ENCODE data around the gene CNST.
"Not testable (repeated sequence)": the region's sequence is repeated elsewhere in the genome, so short reads cannot be mapped to it uniquely, and the experiment has no call there.

Gene CNST

GRCh38 chr1:246559310-246559709, 6.9 kb upstream of the CNST start:
- no peak for DNase-seq

GRCh38 chr1:246560833-246561232, 5.4 kb upstream of the CNST start:
- not testable (repeated sequence) for DNase-seq

GRCh38 chr1:246564839-246565750, 1.2 kb upstream of the CNST start:
- DNase-seq = no peak

- no peak for DNase-seq
These were observed 517 bp upstream of the CNST start for GRCh38 chr1:246565751-246566127.

- peak in 2 of 4 experiments; percentile 29 to 37 for DNase-seq
These were observed 773 bp downstream of the CNST start for GRCh38 chr1:246566813-246567645.

- no peak for DNase-seq
These were observed 1.5 kb downstream of the CNST start for GRCh38 chr1:246567646-246568235.

- DNase-seq = no peak
These were observed 3.3 kb downstream of the CNST start for GRCh38 chr1:246569248-246570238.

GRCh38 chr1:246571309-246571708, 5.1 kb downstream of the CNST start:
- DNase-seq = not testable (repeated sequence)

GRCh38 chr1:246571953-246572352, 5.7 kb downstream of the CNST start:
- no peak for DNase-seq

GRCh38 chr1:246572785-246573184, 6.5 kb downstream of the CNST start:
- DNase-seq = no peak

- no peak for DNase-seq
These were observed 7.2 kb downstream of the CNST start for GRCh38 chr1:246573491-246573890.

- no peak for DNase-seq
These were observed 10.4 kb downstream of the CNST start for GRCh38 chr1:246576709-246577032.

- no peak for DNase-seq
These were observed 10.9 kb downstream of the CNST start for GRCh38 chr1:246577082-246577719.

- DNase-seq = no peak
These were observed 11.5 kb downstream of the CNST start for GRCh38 chr1:246577720-246578106.

GRCh38 chr1:246579818-246580217, 13.6 kb downstream of the CNST start:
- DNase-seq = no peak

GRCh38 chr1:246580497-246581370, 14.5 kb downstream of the CNST start:
- DNase-seq = no peak

- DNase-seq = no peak
These were observed 16.2 kb downstream of the CNST start for GRCh38 chr1:246582301-246583055.

GRCh38 chr1:246583056-246583440, 16.8 kb downstream of the CNST start:
- no peak for DNase-seq

- DNase-seq = no peak
These were observed 17.4 kb downstream of the CNST start for GRCh38 chr1:246583448-246584185.

All from activated naive CD4-positive, alpha-beta T cell (primary cell).